ENCODE data around the gene UBTD2. TPM values are rescaled to one million over a fixed set of nuclear protein-coding genes. Genes with fewer than 3 reads are reported as not detected.

Gene UBTD2
- total and polyA plus RNA-seq, 9 of the 15 experiments (the other 6 are each of a cell fraction or from before 2014, with no cell fraction given), result 0.01 to 0.46 (median 0.15) TPM; not detected in 1

GRCh38 chr5:172199446-172199845 is 84.1 kb downstream of the UBTD2 start:
- ChIA-PET CTCF (ENCODE audit: low intra/inter-chr PET ratio) (no interaction called here), POLR2A (interaction anchor here (1.1 to 1.6 kb wide), 2 partner anchors 10 to 12 kb away, joined by 4 to 8 read pairs; no protein-coding TSS in a partner anchor)
- FAIRE-seq, result no peak
- Histone ChIP-seq H3K9me1 (ENCODE audit: control insufficient read depth, insufficient read depth, low read length) (no peaks in the 10 kb centered on the region), H2AFZ (ENCODE audit: low read depth, low read length) (no peak overlapping the region), H3K9me3 (replicated peaks; ENCODE audit: control insufficient read depth, insufficient read depth, low read depth, low read length) (no peaks in the 10 kb centered on the region), H3K4me1 (replicated peaks in 1 of 2; ENCODE audit: control insufficient read depth in 2 of 2, insufficient read depth in 2 of 2, low read length in 2 of 2) (no peaks in the 10 kb centered on the region; a peak in 1 of 5 replicates), H3K27me3 (ENCODE audit: control insufficient read depth in 2 of 2, insufficient read depth in 2 of 2, low read length in 2 of 2) (peaks cover 29 to 45% of the 10 kb centered on the region in 2 experiments), H3K4me2 (ENCODE audit: insufficient read depth, low read length) (no peak overlapping the region), H3K27ac (ENCODE audit: extremely low read depth, low read depth, low read length) (no peak overlapping the region), H4K20me1 (replicated peaks; ENCODE audit: control insufficient read depth, insufficient read depth, low read length) (no peaks in the 10 kb centered on the region), H3K4me3 (no peak overlapping the region), H3K9ac (ENCODE audit: insufficient read depth in 1 of 2, low read depth in 2 of 2, low read length in 2 of 2) (no peak overlapping the region), H3K36me3 (ENCODE audit: control insufficient read depth, insufficient read depth, low read length) (no peaks in the 10 kb centered on the region), H3K79me2 (ENCODE audit: control insufficient read depth, insufficient read depth, low read length) (no peaks in the 10 kb centered on the region)
- WGBS (ENCODE audit: insufficient coverage, low coverage, missing lambda C conversion rate), result under 1% methylated on average over 10 of the region's 10 CpGs
- in situ Hi-C loops (cut with MboI) (no loop called here), intact Hi-C loops (cut with micrococcal nuclease) (no loop called here)
- no peak for ATAC-seq
- BruUV-seq (replicated peaks), result no TSS peak
- no peak for DNase-seq (ENCODE audit: extremely low read depth in 1 of 4, low spot score in 3 of 4)
- TF ChIP-seq STAT5A (IDR thresholded peaks at IDR 0.05; ENCODE audit: borderline replicate concordance, low read length) (no peak), ZNF584 (CRISPR knock-in tag; IDR thresholded peaks at IDR 0.05; ENCODE audit: low read depth) (no peak), ZNF57 (CRISPR knock-in tag; IDR thresholded peaks at IDR 0.05) (no peak), ZNF445 (CRISPR knock-in tag; IDR thresholded peaks at IDR 0.05; ENCODE audit: low read depth) (no peak), PRPF4 (IDR thresholded peaks at IDR 0.05; ENCODE audit: insufficient read depth, low read depth, low read length, poor library complexity, severe bottlenecking) (no peak), SMAD2 (IDR thresholded peaks at IDR 0.05; ENCODE audit: low read depth, low read length) (no peak), TRIM25 (IDR thresholded peaks at IDR 0.05; ENCODE audit: borderline replicate concordance) (no peak), KDM5B (IDR thresholded peaks at IDR 0.05; ENCODE audit: insufficient replicate concordance, low read depth, low read length) (no peak)
